Stimulated activated CD8-positive, alpha-beta memory T cell treated with anti-CD3 and anti-CD28 coated beads, Interleukin-12 subunit alpha, Interleukin-12 subunit beta, amount 100 ng/mL, for 4 hours (primary cell): Measurements from ENCODE around the gene KRT78.

Experiments used
- DNase-seq: peaks from one replicate; pipeline ENCODE4 v3.0.0-alpha.2; 2020; ENCODE audit warnings: low read depth

Gene KRT78

GRCh38 chr12:52812073-52812400 is 36.8 kb downstream of the KRT78 start:
- DNase-seq, result no peak

GRCh38 chr12:52811191-52812072 is 37.4 kb downstream of the KRT78 start:
- DNase-seq, result no peak

GRCh38 chr12:52810554-52810953 is 38.2 kb downstream of the KRT78 start:
- no peak for DNase-seq

GRCh38 chr12:52809166-52809565 is 39.6 kb downstream of the KRT78 start:
- DNase-seq, result no peak

GRCh38 chr12:52808573-52809160 is 40.1 kb downstream of the KRT78 start:
- DNase-seq, result no peak

- DNase-seq, result no peak
These were observed 41.0 kb downstream of the KRT78 start for GRCh38 chr12:52807544-52808470.

GRCh38 chr12:52806821-52807543 is 41.8 kb downstream of the KRT78 start:
- DNase-seq, result no peak

- DNase-seq, result no peak
These were observed 42.5 kb downstream of the KRT78 start for GRCh38 chr12:52806169-52806811.

- no peak for DNase-seq
These were observed 43.1 kb downstream of the KRT78 start for GRCh38 chr12:52805739-52806138.

GRCh38 chr12:52805000-52805399 is 43.8 kb downstream of the KRT78 start:
- no peak for DNase-seq

GRCh38 chr12:52802442-52802841 is 46.4 kb downstream of the KRT78 start:
- DNase-seq, result no peak

GRCh38 chr12:52801773-52802172 is 47.0 kb downstream of the KRT78 start:
- DNase-seq, result no peak

- no peak for DNase-seq
These were observed 48.4 kb downstream of the KRT78 start for GRCh38 chr12:52800259-52800917.

GRCh38 chr12:52799505-52800211 is 49.1 kb downstream of the KRT78 start:
- DNase-seq, result no peak

- DNase-seq, result no peak
These were observed 49.9 kb downstream of the KRT78 start for GRCh38 chr12:52798671-52799504.

GRCh38 chr12:52798003-52798670 is 50.7 kb downstream of the KRT78 start:
- no peak for DNase-seq

GRCh38 chr12:52797529-52797894 is 51.3 kb downstream of the KRT78 start:
- DNase-seq, result no peak

GRCh38 chr12:52796839-52797528 is 51.8 kb downstream of the KRT78 start:
- DNase-seq, result no peak
